ENCODE data around the gene ATP6V1G1.
"Not testable (repeated sequence)": the region's sequence is repeated elsewhere in the genome, so short reads cannot be mapped to it uniquely, and the experiment has no call there.

Gene ATP6V1G1

GRCh38 chr9:114587345-114588202 is at the start of gene ATP6V1G1:
Gene ATP6V1G1, plus strand, starts transcription at chr9:114587769. Its CDS starts 70 bp downstream, at chr9:114587839.
- DNase-seq (ENCODE audit: low read depth): peak; percentile 94

- DNase-seq (ENCODE audit: low read depth): no peak
Observed at GRCh38 chr9:114538241-114538640, 49.3 kb upstream of the ATP6V1G1 start.

GRCh38 chr9:114539701-114540380 is 47.7 kb upstream of the ATP6V1G1 start:
- DNase-seq (ENCODE audit: low read depth): no peak

GRCh38 chr9:114545055-114545454 is 42.5 kb upstream of the ATP6V1G1 start:
- no peak for DNase-seq (ENCODE audit: low read depth)

GRCh38 chr9:114546851-114547250 is 40.7 kb upstream of the ATP6V1G1 start:
- DNase-seq (ENCODE audit: low read depth): no peak

- no peak for DNase-seq (ENCODE audit: low read depth)
Observed at GRCh38 chr9:114549697-114550330, 37.8 kb upstream of the ATP6V1G1 start.

GRCh38 chr9:114551750-114552685 is 35.6 kb upstream of the ATP6V1G1 start:
- peak; percentile 86 for DNase-seq (ENCODE audit: low read depth)

- no peak for DNase-seq (ENCODE audit: low read depth)
Observed at GRCh38 chr9:114552706-114553105, 34.9 kb upstream of the ATP6V1G1 start.

- DNase-seq (ENCODE audit: low read depth): no peak
Observed at GRCh38 chr9:114553202-114553601, 34.4 kb upstream of the ATP6V1G1 start.

GRCh38 chr9:114555696-114556095 is 31.9 kb upstream of the ATP6V1G1 start:
- DNase-seq (ENCODE audit: low read depth): no peak

GRCh38 chr9:114558027-114558675 is 29.4 kb upstream of the ATP6V1G1 start:
- DNase-seq (ENCODE audit: low read depth): no peak

- DNase-seq (ENCODE audit: low read depth): no peak
Observed at GRCh38 chr9:114559830-114560513, 27.6 kb upstream of the ATP6V1G1 start.

- DNase-seq (ENCODE audit: low read depth): no peak
Observed at GRCh38 chr9:114560956-114561355, 26.6 kb upstream of the ATP6V1G1 start.

- no peak for DNase-seq (ENCODE audit: low read depth)
Observed at GRCh38 chr9:114561771-114562170, 25.8 kb upstream of the ATP6V1G1 start.

GRCh38 chr9:114565204-114565603 is 22.4 kb upstream of the ATP6V1G1 start:
- DNase-seq (ENCODE audit: low read depth): no peak

GRCh38 chr9:114570742-114571141 is 16.8 kb upstream of the ATP6V1G1 start:
- no peak for DNase-seq (ENCODE audit: low read depth)

GRCh38 chr9:114571391-114571790 is 16.2 kb upstream of the ATP6V1G1 start:
- DNase-seq (ENCODE audit: low read depth): no peak

- DNase-seq (ENCODE audit: low read depth): no peak
Observed at GRCh38 chr9:114572199-114572598, 15.4 kb upstream of the ATP6V1G1 start.

GRCh38 chr9:114574438-114574837 is 13.1 kb upstream of the ATP6V1G1 start:
- DNase-seq (ENCODE audit: low read depth): no peak

GRCh38 chr9:114576779-114577178 is 10.8 kb upstream of the ATP6V1G1 start:
- not testable (repeated sequence) for DNase-seq (ENCODE audit: low read depth)

- DNase-seq (ENCODE audit: low read depth): not testable (repeated sequence)
Observed at GRCh38 chr9:114578134-114578533, 9.4 kb upstream of the ATP6V1G1 start.

Data from HS-27A (cell line).